NCI-H526 (cell line): ENCODE data around the gene FBXO10.

Experiments used
- DNase-seq, 2 experiments: peaks; one replicate each; lab custom pipeline; 2025; lab: John Stamatoyannopoulos, UW

FBXO10 gene

GRCh38 chr9:37593883-37594448 lies 17.8 kb upstream of the FBXO10 start:
- DNase-seq = no peak

GRCh38 chr9:37592108-37592951 lies 16.1 kb upstream of the FBXO10 start, which contains the start of gene TOMM5:
Gene TOMM5 (minus strand): TSS chr9:37592597. CDS start chr9:37592532, 65 bp downstream.
- peak; percentile 87 to 92 for DNase-seq

- DNase-seq = no peak
Observed at GRCh38 chr9:37587521-37587920, 11.3 kb upstream of the FBXO10 start.

- DNase-seq = peak in 1 of 2 experiments; percentile 52
Observed at GRCh38 chr9:37583522-37584121, 7.4 kb upstream of the FBXO10 start.

- DNase-seq = peak; percentile 17 to 64
Observed at GRCh38 chr9:37582548-37583157, 6.5 kb upstream of the FBXO10 start.

GRCh38 chr9:37575511-37575914 lies 667 bp downstream of the FBXO10 start:
- peak in 1 of 2 experiments; percentile 65 for DNase-seq

GRCh38 chr9:37575001-37575400 lies 1.2 kb downstream of the FBXO10 start:
- DNase-seq = no peak

- no peak for DNase-seq
Observed at GRCh38 chr9:37574241-37574721, 1.9 kb downstream of the FBXO10 start.

GRCh38 chr9:37571282-37571681 lies 4.9 kb downstream of the FBXO10 start:
- DNase-seq = no peak

GRCh38 chr9:37566716-37567115 lies 9.5 kb downstream of the FBXO10 start:
- DNase-seq = no peak

- DNase-seq = peak in 1 of 2 experiments; percentile 16
Observed at GRCh38 chr9:37565661-37566618, 10.2 kb downstream of the FBXO10 start.

GRCh38 chr9:37564916-37565315 lies 11.3 kb downstream of the FBXO10 start:
- DNase-seq = no peak

- DNase-seq = no peak
Observed at GRCh38 chr9:37563806-37564513, 12.2 kb downstream of the FBXO10 start.

GRCh38 chr9:37562826-37563225 lies 13.4 kb downstream of the FBXO10 start:
- no peak for DNase-seq

- no peak for DNase-seq
Observed at GRCh38 chr9:37561682-37562081, 14.5 kb downstream of the FBXO10 start.

GRCh38 chr9:37559855-37560592 lies 16.2 kb downstream of the FBXO10 start:
- no peak for DNase-seq

- DNase-seq = peak in 1 of 2 experiments; percentile 59
Observed at GRCh38 chr9:37559125-37559524, 17.1 kb downstream of the FBXO10 start.

GRCh38 chr9:37555786-37556185 lies 20.4 kb downstream of the FBXO10 start:
- DNase-seq = no peak

GRCh38 chr9:37554318-37554717 lies 21.9 kb downstream of the FBXO10 start:
- no peak for DNase-seq

GRCh38 chr9:37551888-37552287 lies 24.3 kb downstream of the FBXO10 start:
- DNase-seq = no peak
